GM19455 (cell line): ENCODE results near the gene IFRD2.

Source experiments
- ATAC-seq: cut with Tn5 transposase; IDR thresholded peaks from one replicate; pipeline ENCODE4 v1.9.1; 2021; ENCODE audit not compliant: unreplicated experiment

The IFRD2 gene

GRCh38 chr3:50302095-50303012 is 10.1 kb upstream of the IFRD2 start:
- ATAC-seq: no peak

DNA sequence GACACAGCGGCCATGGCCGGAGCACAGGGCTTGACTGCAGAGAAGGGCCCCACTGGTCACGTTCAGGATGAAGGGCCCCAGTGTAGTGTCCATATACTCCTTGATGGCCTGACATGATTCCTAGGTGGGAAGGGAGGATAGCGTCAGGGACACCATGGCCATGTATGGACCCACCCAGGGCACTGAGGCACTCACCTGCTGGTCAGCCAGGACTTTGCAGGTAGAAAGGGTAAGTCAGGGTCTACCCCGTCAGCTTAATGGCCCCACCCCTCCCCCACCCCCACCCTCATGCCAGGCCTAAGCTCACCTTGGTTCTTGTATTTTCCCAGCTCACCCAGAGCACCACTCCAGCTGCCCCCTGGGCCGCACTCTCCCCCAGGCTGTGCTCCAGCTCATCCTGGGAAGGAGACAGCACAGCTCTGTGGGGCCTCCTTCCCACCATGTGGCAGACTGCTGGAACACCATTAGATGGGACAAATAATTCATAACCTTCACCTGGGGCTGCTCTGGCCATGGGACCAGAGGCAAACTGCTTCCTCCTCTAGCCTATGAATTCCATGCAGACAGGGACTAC is 8.5 kb upstream of the IFRD2 start:
- no peak for ATAC-seq

GRCh38 chr3:50299929-50300680 is 7.9 kb upstream of the IFRD2 start:
- ATAC-seq: no peak

DNA sequence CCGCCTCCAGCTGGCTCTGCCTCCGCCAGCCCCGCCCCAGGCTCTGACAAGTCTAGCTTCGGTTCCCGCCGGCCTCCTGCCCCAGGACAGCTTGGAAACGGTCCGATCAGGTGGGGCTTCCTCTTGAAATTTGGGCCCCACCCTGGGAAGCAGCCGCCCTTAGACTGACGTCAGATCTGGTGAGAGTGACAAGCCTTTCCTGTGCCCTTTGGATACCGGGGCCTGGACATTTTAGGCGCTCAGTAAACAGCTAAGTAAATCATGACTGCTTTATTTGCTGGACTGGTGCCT is 7.4 kb upstream of the IFRD2 start:
- no peak for ATAC-seq

- peak; percentile 82 for ATAC-seq
Observed at GRCh38 chr3:50298836-50299637, 6.8 kb upstream of the IFRD2 start, which contains the start of the genes HYAL3 and NAA80. TSS of gene HYAL3 (minus strand) at chr3:50299405. CDS start at chr3:50295602, 3,803 bp downstream. TSS of gene NAA80 (minus strand) at chr3:50299405. CDS start at chr3:50297463, 1,942 bp downstream.

- ATAC-seq: no peak
Observed at GRCh38 chr3:50297896-50298725, 5.9 kb upstream of the IFRD2 start.

GRCh38 chr3:50297384-50297775 is 5.2 kb upstream of the IFRD2 start:
- ATAC-seq: no peak

- no peak for ATAC-seq
Observed at GRCh38 chr3:50296721-50297383, 4.6 kb upstream of the IFRD2 start.

DNA sequence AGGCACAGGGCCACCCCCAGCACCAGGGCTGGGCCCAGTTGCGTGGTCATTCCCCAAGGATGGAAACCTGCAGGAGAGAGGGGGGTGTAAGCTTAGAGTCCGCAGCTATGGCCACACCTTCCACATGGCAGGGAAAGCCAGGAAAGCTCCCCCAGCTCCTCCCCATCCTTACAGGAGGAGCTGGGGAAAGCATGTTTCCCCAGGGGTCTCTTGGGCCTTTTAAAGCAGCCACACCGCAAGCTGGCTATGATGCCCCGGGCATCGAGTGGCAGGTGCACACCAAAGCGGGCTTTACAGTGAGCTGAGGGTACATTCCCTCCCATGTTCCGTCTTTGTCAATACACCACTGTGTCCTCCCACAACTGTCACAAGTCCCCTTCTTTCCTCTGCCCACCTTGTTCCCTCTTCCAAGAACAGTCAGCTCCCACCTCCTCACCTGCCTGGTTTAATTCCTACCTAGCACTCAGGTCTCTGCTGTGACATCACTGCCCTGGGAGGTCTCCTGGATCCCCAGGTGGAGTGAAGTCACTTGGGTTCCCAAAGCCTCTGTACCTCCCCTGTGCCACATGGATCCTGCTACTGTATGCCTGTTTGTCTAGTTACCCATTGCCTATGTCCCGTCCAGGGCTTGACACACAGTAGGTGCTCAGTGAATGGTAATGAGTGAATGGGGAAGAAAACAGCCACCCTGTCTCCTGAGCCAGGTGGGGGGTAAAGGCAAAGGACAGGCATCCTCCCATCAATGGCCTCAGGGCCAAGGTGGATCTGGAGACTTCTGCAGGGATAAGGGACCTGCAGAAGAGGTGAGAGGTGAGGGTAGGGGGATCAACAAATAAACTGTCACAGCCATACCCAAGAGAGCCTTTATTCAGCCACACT is 3.6 kb upstream of the IFRD2 start:
- no peak for ATAC-seq

GRCh38 chr3:50294492-50295403 is 2.5 kb upstream of the IFRD2 start:
- no peak for ATAC-seq

DNA sequence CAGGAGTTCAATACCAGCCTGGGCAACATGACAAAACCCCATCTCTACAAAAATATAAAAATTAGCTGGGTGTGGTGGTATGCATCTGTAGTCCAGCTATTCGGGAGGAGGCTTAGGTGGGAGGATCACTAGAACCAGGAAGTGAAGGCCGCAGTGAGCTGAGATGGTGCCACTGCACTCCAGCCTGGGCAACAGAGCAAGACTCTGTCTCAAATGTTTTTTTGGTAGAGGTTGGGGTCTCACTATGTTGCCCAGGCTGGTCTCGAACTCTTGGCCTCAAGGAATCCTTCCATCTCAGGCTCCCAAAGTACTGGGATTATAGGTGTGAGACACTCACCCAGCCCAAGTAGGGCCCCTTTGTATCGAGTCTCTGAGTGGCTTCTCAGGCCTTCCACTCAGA is 1.9 kb upstream of the IFRD2 start:
- ATAC-seq: no peak

DNA sequence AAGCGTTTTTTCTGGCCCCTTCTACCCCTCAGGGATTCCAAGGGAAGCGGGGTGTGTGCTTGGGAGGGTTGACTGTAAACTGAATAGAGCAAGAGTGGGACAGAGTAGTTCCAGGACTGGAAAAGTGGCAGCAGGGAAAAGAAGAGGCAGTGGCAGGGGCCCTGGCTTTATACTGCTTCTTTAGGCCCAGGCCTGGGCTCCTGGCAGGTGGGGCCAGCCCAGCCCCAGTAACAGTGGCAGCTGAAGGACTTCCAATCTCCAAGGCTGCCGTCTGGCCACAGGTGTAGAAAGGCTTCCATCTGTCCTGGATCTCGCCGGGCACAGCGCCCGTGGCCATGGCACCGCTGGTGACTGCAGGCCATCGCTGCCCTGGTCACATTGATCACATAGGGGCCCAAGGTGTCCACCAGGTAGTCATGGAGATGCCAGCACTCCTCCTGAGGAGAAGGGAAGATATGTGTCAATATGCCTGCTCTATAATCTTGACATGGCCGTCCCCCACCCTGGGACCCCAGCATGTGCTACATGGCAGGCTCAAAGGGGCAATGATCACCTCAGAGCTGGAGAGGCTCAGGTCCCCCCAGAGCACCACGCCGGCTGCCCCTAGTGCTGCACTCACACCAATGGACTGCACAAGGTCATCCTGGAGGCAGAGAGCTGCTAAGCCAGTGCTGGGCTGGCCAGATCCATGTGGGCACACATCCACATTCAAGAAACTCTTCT is 1.0 kb upstream of the IFRD2 start:
- no peak for ATAC-seq

GRCh38 chr3:50290161-50290641 is 2.0 kb downstream of the IFRD2 start:
- no peak for ATAC-seq

GRCh38 chr3:50289130-50289529 is 3.1 kb downstream of the IFRD2 start:
- no peak for ATAC-seq

DNA sequence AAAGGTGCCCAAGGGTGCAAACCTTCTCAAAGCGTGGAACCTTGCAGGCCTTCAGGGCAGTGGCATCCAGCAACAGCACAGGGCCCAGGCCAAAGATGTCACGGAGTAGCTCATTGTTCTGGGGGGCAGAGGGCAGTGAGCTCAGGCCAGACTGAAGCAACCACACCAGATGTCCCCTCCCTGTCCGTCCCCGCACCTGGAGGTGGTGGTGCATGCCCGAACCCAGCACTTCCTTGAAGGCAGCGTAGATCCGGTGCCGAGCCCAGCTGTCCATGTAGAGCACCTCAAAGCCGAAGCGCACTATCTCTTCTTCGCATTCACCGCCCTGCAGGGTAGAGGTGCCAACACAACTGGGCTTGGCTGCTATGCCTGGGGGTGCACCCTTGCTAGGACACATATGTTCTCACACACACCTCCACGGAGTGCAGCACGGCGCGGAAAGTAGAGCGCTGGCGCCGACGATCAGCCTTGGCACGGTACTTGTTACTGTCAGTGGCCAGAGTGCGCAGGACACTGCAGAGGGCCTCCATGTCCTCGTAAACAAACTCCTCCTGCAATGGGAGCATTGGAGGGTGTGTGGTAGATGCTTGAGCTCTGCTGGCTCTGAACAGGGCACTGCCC is 3.7 kb downstream of the IFRD2 start:
- ATAC-seq: no peak

GRCh38 chr3:50287262-50287661 is 5.0 kb downstream of the IFRD2 start:
- no peak for ATAC-seq
